GM21423 (cell line): ENCODE data around the gene RGPD5.
"Not testable (repeated sequence)": the region's sequence is repeated elsewhere in the genome, so short reads cannot be mapped to it uniquely, and the experiment has no call there.

Source experiments
- ATAC-seq: cut with Tn5 transposase; IDR thresholded peaks from one replicate; pipeline ENCODE4 v1.9.1; 2021; ENCODE audit warnings: mild to moderate bottlenecking, moderate library complexity; ENCODE audit not compliant: unreplicated experiment

RGPD5 gene

GRCh38 chr2:109891024-109891423 is 96.9 kb downstream of the RGPD5 start:
- ATAC-seq: not testable (repeated sequence)

- not testable (repeated sequence) for ATAC-seq
Observed at GRCh38 chr2:109893736-109894135, 99.6 kb downstream of the RGPD5 start.

GRCh38 chr2:109894141-109894540 is 100.0 kb downstream of the RGPD5 start:
- not testable (repeated sequence) for ATAC-seq

- not testable (repeated sequence) for ATAC-seq
Observed at GRCh38 chr2:109895090-109895869, 101.2 kb downstream of the RGPD5 start.

GRCh38 chr2:109896212-109896611 is 102.1 kb downstream of the RGPD5 start:
- peak; percentile 93 for ATAC-seq

GRCh38 chr2:109897769-109898461 is 103.8 kb downstream of the RGPD5 start:
- not testable (repeated sequence) for ATAC-seq

GRCh38 chr2:109898462-109899336 is 104.6 kb downstream of the RGPD5 start, which contains the start of gene LIMS3:
TSS of gene LIMS3 (plus strand) at chr2:109898688. CDS start at chr2:109898729, 41 bp downstream.
- not testable (repeated sequence) for ATAC-seq

GRCh38 chr2:109905796-109906195 is 111.7 kb downstream of the RGPD5 start:
- peak; percentile 86 for ATAC-seq
